ENCODE data around the gene MYLK2. TPM values are rescaled to one million over a fixed set of nuclear protein-coding genes. Genes with fewer than 3 reads are reported as not detected.

The MYLK2 gene
- total RNA-seq, 4 donors from 2014 or later, result 0.33 to 0.65 (median 0.52) TPM; not detected in 1

DNA sequence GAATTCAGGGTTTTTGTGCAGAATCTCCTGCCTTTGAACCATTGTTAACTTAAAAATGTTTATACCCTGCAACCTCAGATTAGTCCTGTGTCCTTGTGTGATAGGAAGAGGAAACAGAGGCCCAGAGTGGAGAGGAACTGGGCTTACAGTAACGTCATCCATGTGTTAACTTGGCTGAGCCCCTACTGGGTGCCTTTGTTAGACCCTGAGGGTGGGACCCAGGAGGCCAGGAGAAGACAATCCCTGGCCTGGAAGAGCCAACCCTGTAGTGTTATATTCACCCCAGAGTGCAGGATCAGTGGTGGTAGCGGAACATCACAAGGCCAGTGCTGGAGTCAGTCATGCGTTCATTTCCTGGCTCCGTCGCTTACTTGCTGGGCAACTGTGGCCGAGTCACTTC, 10.6 kb downstream of the MYLK2 start:
- Histone ChIP-seq H3K36me3 (no peaks in the 10 kb centered on the region), H3K4me3 (no peak overlapping the region), H3K27me3 (peaks cover 0 to 5% (median 0%) of the 10 kb centered on the region in 4 donors), H3K9me3 (no peaks in the 10 kb centered on the region), H3K4me1 (peaks cover 0 to 6% (median 3%) of the 10 kb centered on the region in 4 donors), H3K27ac (replicated peaks in 1 of 4) (no peak overlapping the region)
- no peak for DNase-seq (ENCODE audit: extremely low spot score)
- TF ChIP-seq, protein P1, sequence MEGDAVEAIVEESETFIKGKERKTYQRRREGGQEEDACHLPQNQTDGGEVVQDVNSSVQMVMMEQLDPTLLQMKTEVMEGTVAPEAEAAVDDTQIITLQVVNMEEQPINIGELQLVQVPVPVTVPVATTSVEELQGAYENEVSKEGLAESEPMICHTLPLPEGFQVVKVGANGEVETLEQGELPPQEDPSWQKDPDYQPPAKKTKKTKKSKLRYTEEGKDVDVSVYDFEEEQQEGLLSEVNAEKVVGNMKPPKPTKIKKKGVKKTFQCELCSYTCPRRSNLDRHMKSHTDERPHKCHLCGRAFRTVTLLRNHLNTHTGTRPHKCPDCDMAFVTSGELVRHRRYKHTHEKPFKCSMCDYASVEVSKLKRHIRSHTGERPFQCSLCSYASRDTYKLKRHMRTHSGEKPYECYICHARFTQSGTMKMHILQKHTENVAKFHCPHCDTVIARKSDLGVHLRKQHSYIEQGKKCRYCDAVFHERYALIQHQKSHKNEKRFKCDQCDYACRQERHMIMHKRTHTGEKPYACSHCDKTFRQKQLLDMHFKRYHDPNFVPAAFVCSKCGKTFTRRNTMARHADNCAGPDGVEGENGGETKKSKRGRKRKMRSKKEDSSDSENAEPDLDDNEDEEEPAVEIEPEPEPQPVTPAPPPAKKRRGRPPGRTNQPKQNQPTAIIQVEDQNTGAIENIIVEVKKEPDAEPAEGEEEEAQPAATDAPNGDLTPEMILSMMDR (IDR thresholded peaks at IDR 0.05), result no peak
- TF ChIP-seq EP300 (IDR thresholded peaks at IDR 0.05), result no peak
- no peak for TF ChIP-seq POLR2AphosphoS5 (IDR thresholded peaks at IDR 0.05)
- TF ChIP-seq POLR2A (IDR thresholded peaks at IDR 0.05; ENCODE audit: low read depth), result no peak
- 88% methylated on average over 6 of the region's 6 CpGs for WGBS
- intact Hi-C loops (cut with DNase I), result no loop called here

DNA sequence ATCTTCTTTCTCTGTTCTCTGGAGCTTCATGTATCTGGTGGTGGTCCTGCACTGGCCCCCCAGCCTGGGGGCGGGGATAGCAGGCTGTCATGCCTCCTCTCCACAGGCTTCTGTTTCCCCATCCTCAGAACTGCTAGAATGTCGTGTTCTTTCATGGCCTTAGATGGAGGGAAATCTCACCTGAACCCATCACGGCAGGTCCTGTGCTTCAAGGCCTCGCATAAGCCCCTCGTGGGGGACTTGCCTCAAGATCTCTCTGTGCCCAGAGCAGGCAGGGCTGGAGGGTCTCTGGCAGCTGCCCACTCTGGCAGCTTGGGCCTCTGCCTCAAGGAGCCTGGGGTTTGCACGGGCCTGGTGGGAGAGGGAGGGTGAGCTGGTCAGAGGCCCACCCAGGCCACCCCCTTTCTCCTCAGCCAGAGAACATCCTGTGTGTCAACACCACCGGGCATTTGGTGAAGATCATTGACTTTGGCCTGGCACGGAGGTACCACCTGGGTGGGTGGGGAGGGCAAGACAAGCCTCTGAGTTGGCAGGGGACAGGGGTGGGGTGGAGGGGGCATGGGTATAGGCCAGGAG, 11.3 kb downstream of the MYLK2 start:
- intact Hi-C loops (cut with DNase I), result no loop called here
- WGBS, result 92% methylated on average over 6 of the region's 8 CpGs

DNA sequence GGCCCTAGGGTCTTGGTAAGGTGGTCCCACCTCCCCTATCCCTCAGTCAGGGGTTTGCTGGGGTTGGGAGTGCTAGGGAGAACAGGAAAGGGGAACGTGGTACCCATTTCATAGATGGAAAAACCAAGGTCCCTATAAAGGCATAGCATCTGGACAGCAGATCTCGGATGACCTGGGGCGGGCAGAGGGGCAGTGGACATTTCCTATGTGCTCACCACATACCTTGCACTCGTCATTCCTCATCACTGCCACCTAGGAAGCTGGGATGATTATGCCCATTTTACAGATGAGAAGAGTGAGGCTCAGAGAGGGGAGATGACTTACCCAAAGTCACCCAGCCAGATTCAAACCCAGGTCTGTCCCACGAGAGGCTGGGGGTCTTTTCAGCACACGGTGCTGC, 12.1 kb downstream of the MYLK2 start:
- TF ChIP-seq, protein P1 (IDR thresholded peaks at IDR 0.05), result no peak
- no peak for TF ChIP-seq POLR2AphosphoS5 (IDR thresholded peaks at IDR 0.05)
- no peak for TF ChIP-seq POLR2A (IDR thresholded peaks at IDR 0.05; ENCODE audit: low read depth)
- no peak for TF ChIP-seq EP300 (IDR thresholded peaks at IDR 0.05)
- H3K4me3 ChIP-seq, result no peak overlapping the region
- WGBS, result 94% methylated on average over 5 of the region's 6 CpGs
- no peaks in the 10 kb centered on the region for H3K36me3 ChIP-seq
- H3K27me3 ChIP-seq, result peaks cover 0 to 5% (median 0%) of the 10 kb centered on the region in 4 donors
- no peaks in the 10 kb centered on the region for H3K9me3 ChIP-seq
- H3K4me1 ChIP-seq, result peaks cover 8 to 16% (median 11%) of the 10 kb centered on the region in 4 donors
- DNase-seq (ENCODE audit: extremely low spot score), result no peak
- intact Hi-C loops (cut with DNase I), result no loop called here
- no peak overlapping the region for H3K27ac ChIP-seq (replicated peaks in 1 of 4)

More for the DNA sequence above, 11.3 kb downstream of the MYLK2 start:
- DNase-seq (ENCODE audit: extremely low spot score), result no peak
- peaks cover 0 to 5% (median 0%) of the 10 kb centered on the region in 4 donors for H3K27me3 ChIP-seq
- no peaks in the 10 kb centered on the region for H3K9me3 ChIP-seq
- peaks cover under 1 to 9% (median 4%) of the 10 kb centered on the region in 4 donors for H3K4me1 ChIP-seq
- H3K36me3 ChIP-seq, result no peaks in the 10 kb centered on the region
- no peak overlapping the region for H3K4me3 ChIP-seq
- no peak overlapping the region for H3K27ac ChIP-seq (replicated peaks in 1 of 4)
- no peak for TF ChIP-seq POLR2AphosphoS5 (IDR thresholded peaks at IDR 0.05)
- TF ChIP-seq, protein P1 (IDR thresholded peaks at IDR 0.05), result no peak

DNA sequence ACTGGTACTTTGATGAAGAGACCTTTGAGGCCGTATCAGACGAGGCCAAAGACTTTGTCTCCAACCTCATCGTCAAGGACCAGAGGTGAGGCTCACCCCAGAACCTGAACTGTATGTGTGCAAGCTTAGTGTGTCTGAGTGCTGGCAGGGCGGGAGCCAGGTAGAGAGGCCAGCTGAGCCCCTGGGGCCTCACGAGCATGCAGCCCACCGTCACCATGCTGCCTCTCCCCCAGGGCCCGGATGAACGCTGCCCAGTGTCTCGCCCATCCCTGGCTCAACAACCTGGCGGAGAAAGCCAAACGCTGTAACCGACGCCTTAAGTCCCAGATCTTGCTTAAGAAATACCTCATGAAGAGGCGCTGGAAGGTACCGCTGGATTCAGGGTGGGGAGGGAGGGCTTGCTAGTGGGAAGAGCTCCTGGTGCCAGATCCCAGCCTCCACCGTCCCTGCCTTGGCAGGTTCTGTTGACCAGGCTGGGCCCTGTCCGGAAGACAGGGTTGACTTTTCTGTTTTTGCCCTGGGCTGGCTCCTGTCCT, 12.7 kb downstream of the MYLK2 start:
- intact Hi-C loops (cut with DNase I), result no loop called here

More for the DNA sequence above, 12.7 kb downstream of the MYLK2 start:
- Histone ChIP-seq H3K27me3 (peaks cover 0 to 5% (median 0%) of the 10 kb centered on the region in 4 donors), H3K4me1 (peaks cover 14 to 22% (median 17%) of the 10 kb centered on the region in 4 donors), H3K4me3 (no peak overlapping the region), H3K27ac (replicated peaks in 1 of 4) (no peak overlapping the region), H3K36me3 (no peaks in the 10 kb centered on the region), H3K9me3 (no peaks in the 10 kb centered on the region)
- DNase-seq (ENCODE audit: extremely low spot score), result no peak
- TF ChIP-seq, protein P1 (IDR thresholded peaks at IDR 0.05), result no peak
- TF ChIP-seq POLR2A (IDR thresholded peaks at IDR 0.05; ENCODE audit: low read depth) (no peak), EP300 (IDR thresholded peaks at IDR 0.05) (no peak), POLR2AphosphoS5 (IDR thresholded peaks at IDR 0.05) (no peak)
- 85% methylated on average over 5 of the region's 17 CpGs for WGBS

All from esophagus muscularis mucosa (tissue), 4 donors.